ENCODE data around the gene TBCD.

The TBCD gene

DNA sequence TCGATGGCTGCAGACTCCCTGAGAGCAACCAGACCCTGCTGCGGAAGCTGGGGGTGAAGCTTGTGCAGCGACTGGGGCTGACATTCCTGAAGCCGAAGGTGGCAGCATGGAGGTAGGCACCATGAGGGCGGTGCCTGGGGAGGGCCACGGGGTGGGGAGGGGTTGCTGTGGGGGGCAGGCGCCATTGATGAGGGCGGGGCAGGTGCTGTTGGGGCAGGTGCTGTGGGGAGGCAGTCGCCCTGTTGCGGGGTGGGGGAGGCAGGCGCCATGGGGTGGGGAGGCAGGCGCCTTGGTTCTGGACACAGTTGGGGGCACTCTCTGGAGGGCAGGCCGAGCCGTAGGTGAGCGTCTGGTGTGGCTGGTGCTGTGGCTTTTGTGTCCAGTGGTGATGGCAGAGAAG lies 49.0 kb downstream of the TBCD start:
- TF ChIP-seq, protein P1, sequence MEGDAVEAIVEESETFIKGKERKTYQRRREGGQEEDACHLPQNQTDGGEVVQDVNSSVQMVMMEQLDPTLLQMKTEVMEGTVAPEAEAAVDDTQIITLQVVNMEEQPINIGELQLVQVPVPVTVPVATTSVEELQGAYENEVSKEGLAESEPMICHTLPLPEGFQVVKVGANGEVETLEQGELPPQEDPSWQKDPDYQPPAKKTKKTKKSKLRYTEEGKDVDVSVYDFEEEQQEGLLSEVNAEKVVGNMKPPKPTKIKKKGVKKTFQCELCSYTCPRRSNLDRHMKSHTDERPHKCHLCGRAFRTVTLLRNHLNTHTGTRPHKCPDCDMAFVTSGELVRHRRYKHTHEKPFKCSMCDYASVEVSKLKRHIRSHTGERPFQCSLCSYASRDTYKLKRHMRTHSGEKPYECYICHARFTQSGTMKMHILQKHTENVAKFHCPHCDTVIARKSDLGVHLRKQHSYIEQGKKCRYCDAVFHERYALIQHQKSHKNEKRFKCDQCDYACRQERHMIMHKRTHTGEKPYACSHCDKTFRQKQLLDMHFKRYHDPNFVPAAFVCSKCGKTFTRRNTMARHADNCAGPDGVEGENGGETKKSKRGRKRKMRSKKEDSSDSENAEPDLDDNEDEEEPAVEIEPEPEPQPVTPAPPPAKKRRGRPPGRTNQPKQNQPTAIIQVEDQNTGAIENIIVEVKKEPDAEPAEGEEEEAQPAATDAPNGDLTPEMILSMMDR (IDR thresholded peaks at IDR 0.05; ENCODE audit: low read depth, low read length): no peak
- DNase-seq (ENCODE audit: low read depth in 2 of 2): no peak
- no peak overlapping the region for H3K4me3 ChIP-seq (replicated peaks in 1 of 2; ENCODE audit: low read depth in 2 of 2, low read length in 2 of 2)

DNA sequence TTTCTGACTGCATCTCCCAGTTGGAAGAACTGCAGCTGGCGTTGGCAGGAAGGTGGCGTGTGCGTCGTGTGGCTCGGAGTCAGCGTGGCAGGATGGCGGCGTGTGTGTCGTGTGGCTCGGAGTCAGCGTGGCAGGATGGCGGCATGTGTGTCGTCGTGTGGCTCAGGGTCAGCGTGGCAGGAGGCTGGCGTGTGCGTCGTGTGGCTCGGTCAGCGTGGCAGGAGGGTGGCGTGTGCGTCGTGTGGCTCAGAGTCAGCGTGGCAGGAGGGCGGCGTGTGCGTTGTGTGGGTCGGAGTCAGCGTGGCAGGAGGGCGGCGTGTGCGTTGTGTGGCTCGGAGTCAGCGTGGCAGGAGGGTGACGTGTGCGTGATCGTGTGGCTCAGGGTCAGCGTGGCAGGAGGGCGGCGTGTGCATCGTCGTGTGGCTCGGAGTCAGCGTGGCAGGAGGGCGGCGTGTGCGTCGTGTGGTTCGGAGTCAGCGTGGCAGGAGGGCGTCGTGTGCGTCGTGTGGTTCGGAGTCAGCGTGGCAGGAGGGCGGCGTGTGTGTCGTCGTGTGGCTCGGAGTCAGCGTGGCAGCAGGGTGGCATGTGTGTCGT lies 49.6 kb downstream of the TBCD start:
- no peak for DNase-seq (ENCODE audit: low read depth in 2 of 2)
- TF ChIP-seq, protein P1 (IDR thresholded peaks at IDR 0.05; ENCODE audit: low read depth, low read length): no peak
- no peak overlapping the region for H3K4me3 ChIP-seq (replicated peaks in 1 of 2; ENCODE audit: low read depth in 2 of 2, low read length in 2 of 2)

DNA sequence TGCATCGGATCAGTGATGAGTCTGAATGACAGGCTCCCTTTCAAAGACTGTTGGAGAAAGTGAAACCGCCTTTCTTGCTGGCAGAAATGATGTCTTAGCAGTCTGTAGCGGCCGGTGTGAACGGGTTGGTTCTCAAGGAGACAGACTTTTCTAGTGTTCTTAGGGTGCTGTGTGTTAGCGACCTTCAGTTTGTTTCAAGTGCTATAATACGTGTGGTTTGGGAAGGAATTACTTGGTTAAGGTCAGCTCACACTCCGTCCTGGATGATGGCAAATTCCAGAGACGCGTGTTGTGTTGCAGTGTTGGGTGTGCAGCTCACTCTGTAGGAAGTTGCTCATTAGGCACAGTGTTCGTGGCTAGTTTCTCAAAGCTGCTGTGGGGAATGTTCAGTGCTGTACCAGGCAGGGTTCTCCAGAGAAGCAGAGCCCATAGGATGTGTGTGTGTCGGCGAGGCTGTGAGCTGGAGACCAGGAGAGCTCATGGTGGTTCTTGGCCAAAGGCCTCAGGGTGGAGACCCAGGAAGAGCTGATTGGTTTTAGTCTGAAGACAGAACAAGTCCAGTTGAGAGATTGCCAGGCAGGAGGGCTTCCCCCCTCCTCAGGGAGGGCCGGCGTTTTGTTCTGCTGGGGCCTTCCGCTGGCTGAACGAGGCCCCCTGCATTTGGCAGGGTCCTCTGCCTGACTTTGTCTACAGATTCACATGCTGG lies 50.4 kb downstream of the TBCD start:
- DNase-seq (ENCODE audit: low read depth in 2 of 2): peak in 1 of 2 donors; percentile 20
- H3K4me3 ChIP-seq (replicated peaks in 1 of 2; ENCODE audit: low read depth in 2 of 2, low read length in 2 of 2): no peak overlapping the region
- TF ChIP-seq, protein P1 (IDR thresholded peaks at IDR 0.05; ENCODE audit: low read depth, low read length): no peak

DNA sequence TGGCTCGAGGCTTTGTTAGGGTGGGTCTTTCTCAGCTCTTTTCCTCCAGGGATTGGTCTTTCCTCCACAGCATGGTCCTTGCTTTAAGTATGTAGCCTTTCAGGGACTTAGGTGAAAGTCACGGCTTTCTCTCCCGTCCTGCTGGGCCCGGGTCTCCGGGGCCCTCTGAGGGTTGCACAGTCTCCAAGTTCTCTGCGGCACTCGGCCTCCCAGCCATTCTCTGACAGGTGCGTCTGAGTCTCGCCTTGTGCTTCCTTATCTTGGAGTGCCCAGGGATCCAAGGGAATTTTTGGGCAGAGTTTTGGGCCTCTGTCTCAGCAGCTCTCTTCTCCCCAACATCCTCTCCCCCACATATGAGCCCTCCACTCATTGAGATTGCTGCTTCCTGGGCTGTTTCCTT lies 51.3 kb downstream of the TBCD start:
- no peak for DNase-seq (ENCODE audit: low read depth in 2 of 2)
- no peak overlapping the region for H3K4me3 ChIP-seq (replicated peaks in 1 of 2; ENCODE audit: low read depth in 2 of 2, low read length in 2 of 2)
- TF ChIP-seq, protein P1 (IDR thresholded peaks at IDR 0.05; ENCODE audit: low read depth, low read length): no peak

DNA sequence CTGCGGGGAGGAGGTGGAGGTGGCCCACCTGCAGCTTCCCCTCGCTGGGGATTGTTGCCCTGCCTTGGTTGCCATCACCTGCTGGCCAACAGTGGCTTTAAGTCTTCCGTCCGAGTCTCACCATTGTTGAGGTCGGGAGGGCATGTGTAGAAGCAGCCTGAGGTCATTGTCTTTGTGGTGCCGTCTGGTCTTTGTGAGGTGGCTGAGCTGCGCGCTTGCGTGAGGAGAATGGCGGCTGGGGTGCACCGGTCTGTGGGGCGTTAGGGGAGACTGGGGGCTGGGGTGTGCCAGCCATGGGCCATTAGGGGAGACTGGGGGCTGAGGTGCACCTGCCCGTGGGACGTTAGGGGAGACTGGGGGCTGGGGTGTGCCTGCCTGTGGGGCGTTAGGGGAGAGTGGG lies 51.7 kb downstream of the TBCD start:
- DNase-seq (ENCODE audit: low read depth in 2 of 2): no peak
- no peak overlapping the region for H3K4me3 ChIP-seq (replicated peaks in 1 of 2; ENCODE audit: low read depth in 2 of 2, low read length in 2 of 2)
- TF ChIP-seq, protein P1 (IDR thresholded peaks at IDR 0.05; ENCODE audit: low read depth, low read length): no peak

DNA sequence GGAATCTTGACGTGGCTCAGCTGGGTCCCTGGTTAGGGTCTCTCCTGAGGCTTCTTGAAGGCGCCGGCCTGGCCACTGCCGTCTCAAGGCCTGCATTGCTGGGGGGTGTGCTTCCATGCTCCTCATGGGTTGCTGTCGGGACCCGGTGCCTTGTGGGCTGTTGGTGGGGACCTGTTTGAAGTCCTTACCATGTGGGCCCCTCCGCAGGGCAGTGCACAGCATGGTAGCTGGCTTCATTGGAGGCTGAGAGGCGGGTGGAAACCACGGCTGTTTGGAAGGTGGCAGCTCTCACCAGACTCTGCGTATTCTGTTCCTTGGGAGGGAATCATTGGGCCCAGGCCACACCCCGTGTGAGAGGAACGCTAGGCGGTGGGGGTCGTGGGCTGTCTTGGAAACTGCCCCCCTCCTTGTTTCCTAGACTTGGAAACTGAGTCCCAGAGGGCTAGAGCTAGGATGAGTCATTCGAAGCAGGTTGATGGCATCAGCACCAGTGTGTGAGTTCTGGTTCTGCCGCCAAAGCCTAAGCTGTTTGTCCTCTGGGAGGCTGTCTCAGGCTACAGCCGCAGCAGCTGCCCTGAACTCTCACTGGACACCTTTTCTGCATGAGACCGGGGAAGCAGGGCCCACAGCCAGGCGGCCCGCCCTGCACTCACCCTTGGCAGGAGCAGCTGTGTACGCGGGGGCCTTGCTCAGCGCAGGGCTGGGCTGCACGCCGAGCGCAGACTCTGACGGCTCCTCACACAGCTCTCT lies 52.8 kb downstream of the TBCD start:
- DNase-seq (ENCODE audit: low read depth in 2 of 2): peak; percentile 36 to 84
- TF ChIP-seq, protein P1 (IDR thresholded peaks at IDR 0.05; ENCODE audit: low read depth, low read length): no peak

More for the DNA sequence above, 52.8 kb downstream of the TBCD start:
- no peak overlapping the region for H3K4me3 ChIP-seq (replicated peaks in 1 of 2; ENCODE audit: low read depth in 2 of 2, low read length in 2 of 2)

All from cardiac fibroblast (primary cell).